Fibroblast of lung (primary cell): Measurements from ENCODE around the gene RBM20.

ENCODE experiments used
- EZH2 ChIP-seq: IDR thresholded peaks from 2 replicates; pipeline ENCODE4 v1.5.1; 2012; ENCODE audit warnings: low read length, control low read depth, mild to moderate bottlenecking; ENCODE audit errors: missing control alignments
- TF ChIP-seq, protein P1 (sequence below), 2 donors: IDR thresholded peaks in 1 of 2; conservative IDR thresholded peaks in 1 of 2; 1 replicate in 1 of 2; 2 replicates in 1 of 2; pipeline ENCODE4 v1.5.1; 2011 to 2012; ENCODE audit warnings: low read length in 2 of 2, control low read depth in 1 of 2, inconsistent platforms in 1 of 2, low read depth in 1 of 2, mild to moderate bottlenecking in 1 of 2

DNA sequence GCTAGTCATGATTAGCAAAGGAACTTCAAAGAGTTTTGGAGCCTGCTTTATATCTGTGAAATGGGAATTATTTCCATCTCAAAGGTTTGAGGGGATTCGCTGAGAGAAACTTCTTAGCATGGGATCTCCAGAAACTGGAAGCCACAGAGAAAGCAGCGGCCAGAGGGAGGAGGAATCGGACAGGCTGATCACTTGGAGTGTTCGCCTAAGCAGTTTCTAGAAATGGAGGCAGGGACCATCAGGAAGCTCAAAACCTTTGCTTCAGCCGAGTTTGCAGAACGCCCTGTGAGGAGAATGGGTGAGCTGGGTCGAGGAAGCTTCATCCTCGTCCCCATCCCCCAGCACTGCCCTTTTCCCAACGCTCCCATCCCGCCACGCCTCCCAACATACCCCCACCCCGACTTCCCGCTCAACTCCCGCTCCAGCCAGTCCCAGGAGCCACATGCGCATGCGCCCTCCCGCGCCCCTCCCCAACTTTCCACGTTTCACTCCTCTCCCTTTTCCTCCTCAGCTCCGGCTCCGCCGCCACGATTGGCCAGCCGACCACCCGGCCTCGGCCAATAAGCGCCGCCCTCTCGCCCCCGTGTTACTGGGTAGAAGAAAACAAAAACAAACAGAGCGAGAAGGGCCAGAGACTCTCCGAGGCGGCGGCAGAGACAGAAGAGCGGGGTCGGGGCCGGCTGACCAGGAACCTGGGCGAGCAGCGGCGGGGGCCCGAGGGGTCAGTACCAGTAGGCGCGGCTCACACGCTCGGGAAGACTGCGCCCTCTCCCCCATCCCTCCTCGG is 227.4 kb downstream of the RBM20 start, which contains the start of gene PDCD4:
- TF ChIP-seq, protein P1, sequence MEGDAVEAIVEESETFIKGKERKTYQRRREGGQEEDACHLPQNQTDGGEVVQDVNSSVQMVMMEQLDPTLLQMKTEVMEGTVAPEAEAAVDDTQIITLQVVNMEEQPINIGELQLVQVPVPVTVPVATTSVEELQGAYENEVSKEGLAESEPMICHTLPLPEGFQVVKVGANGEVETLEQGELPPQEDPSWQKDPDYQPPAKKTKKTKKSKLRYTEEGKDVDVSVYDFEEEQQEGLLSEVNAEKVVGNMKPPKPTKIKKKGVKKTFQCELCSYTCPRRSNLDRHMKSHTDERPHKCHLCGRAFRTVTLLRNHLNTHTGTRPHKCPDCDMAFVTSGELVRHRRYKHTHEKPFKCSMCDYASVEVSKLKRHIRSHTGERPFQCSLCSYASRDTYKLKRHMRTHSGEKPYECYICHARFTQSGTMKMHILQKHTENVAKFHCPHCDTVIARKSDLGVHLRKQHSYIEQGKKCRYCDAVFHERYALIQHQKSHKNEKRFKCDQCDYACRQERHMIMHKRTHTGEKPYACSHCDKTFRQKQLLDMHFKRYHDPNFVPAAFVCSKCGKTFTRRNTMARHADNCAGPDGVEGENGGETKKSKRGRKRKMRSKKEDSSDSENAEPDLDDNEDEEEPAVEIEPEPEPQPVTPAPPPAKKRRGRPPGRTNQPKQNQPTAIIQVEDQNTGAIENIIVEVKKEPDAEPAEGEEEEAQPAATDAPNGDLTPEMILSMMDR (conservative IDR thresholded peaks at IDR 0.05 in 1 of 2, IDR thresholded peaks at IDR 0.05 in 1 of 2; ENCODE audit: low read depth in 1 of 2, low read length in 2 of 2): no peak
- TF ChIP-seq EZH2: no peak
